SIG-M5 treated with dmso at 0.1 percent for 504 hours (cell line): Measurements from ENCODE around the gene C4orf54.

Experiments used
- DNase-seq: peaks from one replicate; lab custom pipeline; 2025; ENCODE audit not compliant: unreplicated experiment; lab: John Stamatoyannopoulos, UW

Gene C4orf54

DNA sequence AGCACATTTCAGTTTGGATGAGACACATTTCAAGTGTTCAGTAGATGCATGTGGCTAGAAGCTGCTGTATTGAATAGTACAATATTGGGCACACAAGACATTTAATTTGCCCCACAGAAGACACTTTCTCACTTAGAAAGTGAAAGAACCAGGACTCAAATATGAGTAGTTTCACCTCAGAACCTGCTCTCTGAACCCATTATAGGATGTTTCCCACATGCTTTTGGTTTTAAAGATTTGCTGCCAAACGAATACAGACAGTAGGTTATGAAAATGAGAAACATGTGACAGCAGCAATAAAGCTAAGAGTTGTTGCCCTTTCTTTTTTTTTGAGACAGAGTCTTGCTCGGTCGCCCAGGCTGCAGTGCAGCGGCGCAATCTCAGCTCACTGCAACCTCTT lies 32.3 kb downstream of the C4orf54 start:
- no peak for DNase-seq

GRCh38 chr4:99624141-99624719 lies 33.4 kb downstream of the C4orf54 start:
- no peak for DNase-seq

DNA sequence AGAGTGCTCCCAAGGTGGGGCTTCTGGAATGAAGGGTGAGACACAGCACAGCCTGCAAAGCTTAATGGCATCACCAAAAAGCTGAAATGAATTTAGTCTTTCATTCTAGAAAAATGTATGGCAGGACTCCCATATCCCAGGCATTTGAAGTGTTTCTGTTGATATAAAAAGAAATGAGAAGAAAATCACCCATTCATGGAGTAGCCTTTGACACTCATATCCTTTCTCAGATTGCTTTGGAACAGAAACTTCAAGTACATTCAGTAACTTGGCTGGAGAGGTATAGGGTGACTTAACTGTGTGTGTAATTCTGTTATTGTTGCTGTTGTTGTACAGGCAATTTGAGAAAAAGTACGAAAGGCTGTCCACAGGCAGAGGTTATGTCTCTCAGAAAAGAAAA lies 35.3 kb downstream of the C4orf54 start:
- DNase-seq, result no peak

GRCh38 chr4:99617374-99617773 lies 40.3 kb downstream of the C4orf54 start:
- DNase-seq, result no peak

DNA sequence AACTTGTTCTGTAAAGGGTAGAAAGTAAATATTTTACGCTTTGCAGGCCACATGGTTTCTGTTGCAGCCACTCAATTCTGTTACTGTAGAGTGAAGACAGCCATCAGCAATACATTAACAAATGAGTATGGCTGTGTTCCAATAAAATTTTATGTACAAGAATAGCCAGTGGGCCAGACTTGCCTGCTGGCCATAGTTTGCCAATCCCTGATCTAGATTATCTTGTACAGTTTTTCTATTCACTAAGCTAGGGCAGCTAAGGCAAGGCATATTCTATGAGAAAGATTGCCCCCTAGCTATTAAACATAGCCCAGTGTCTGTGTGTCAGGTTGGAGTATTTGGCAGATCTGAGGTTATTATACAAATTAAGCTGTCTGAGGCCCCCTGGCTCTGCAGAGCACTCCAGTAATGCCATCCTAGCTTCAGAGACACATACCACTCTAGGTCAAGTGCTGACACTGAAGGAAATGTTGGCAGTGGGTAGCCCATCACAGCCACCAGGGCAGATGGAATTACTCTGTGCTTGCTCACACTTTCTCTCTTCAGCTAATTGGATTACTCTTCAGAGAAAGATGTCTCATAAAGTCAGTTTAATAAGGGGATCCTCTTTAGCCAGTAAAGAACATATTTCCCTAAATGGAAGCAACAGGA lies 42.3 kb downstream of the C4orf54 start:
- no peak for DNase-seq

DNA sequence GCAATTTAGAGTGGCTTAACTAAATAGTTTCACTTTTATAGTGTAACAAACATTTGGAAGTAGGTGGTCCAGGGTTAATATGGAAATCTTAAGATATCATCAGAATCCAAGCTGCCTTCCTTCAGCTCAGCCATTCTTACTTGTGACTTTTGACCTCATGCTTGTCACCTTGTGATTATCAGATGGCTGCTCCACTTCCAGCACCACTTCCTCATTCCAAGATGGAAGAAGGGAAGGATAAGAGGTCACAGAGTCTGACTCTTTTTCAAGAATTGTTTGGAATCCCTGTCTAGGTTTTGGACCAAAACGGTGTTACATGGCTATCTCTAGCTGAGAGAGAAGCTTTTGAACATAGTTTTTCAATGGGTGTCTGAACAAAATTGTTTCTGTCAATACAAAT lies 43.1 kb downstream of the C4orf54 start:
- no peak for DNase-seq

GRCh38 chr4:99612704-99613103 lies 44.9 kb downstream of the C4orf54 start:
- DNase-seq, result no peak

GRCh38 chr4:99612281-99612680 lies 45.3 kb downstream of the C4orf54 start:
- DNase-seq, result no peak

DNA sequence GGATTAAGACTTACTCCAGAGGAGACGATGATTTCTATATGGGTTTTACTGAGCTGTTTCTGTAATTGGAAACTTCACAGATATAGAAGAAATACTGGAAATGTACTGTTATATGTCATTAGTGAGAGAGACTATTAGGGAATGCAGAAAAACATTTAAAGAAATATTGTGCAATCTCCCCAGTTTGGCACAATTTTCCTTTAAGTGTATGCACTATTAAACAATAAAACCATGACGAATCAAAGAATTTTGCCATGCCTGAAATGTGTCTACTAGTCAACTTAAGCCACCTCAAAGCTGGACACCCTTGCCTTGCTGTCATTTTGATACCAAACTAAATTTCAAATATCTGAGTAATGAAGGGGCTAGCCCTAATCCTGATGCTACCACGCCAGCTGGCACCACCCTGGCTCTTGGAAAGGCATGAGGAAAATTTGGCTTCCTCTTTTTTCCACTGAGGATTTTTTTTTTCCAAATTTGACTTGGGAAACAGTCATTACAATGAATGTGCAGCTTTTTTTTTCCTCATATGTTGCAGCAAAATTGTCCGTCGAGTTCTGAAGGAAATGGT lies 46.9 kb downstream of the C4orf54 start:
- DNase-seq, result no peak

GRCh38 chr4:99608417-99608816 lies 49.2 kb downstream of the C4orf54 start:
- DNase-seq, result no peak
